Uterus (tissue), 2 donors: ENCODE results near the gene TLE2.
A peak's percentile ranks its signal among the peaks of the same experiment; 100 is the strongest.

Experiments used
- CTCF ChIP-seq, 4 experiments: fragments of 200-600 bp in 2 of 4; fragments of 450-650 bp in 2 of 4; sonication (generic) in 2 of 4; IDR thresholded peaks; one replicate each; pipeline ENCODE4 v1.5.1; 2016 to 2019; ENCODE audit warnings: antibody characterized with exemption in 4 of 4, mild to moderate bottlenecking in 2 of 4, moderate library complexity in 1 of 4
- POLR2A ChIP-seq, 2 donors: fragments of 450-650 bp; IDR thresholded peaks; one replicate each; pipeline ENCODE4 v1.6.1; 2016; ENCODE audit warnings: antibody characterized with exemption in 2 of 2, mild to moderate bottlenecking in 1 of 2, moderate library complexity in 1 of 2

GRCh38 chr19:3035542-3036118 is 6.5 kb upstream of the TLE2 start:
- TF ChIP-seq POLR2A (IDR thresholded peaks at IDR 0.05) = peak; percentile 56 to 73
- TF ChIP-seq CTCF (IDR thresholded peaks at IDR 0.05) = peak in 2 of 4 experiments; percentile 16 to 34
